GM19023 (cell line): ENCODE data around the gene EHBP1.

ENCODE experiments used
- ATAC-seq: cut with Tn5 transposase; IDR thresholded peaks from one replicate; pipeline ENCODE4 v1.9.1; 2021; ENCODE audit warnings: mild to moderate bottlenecking, moderate library complexity; ENCODE audit not compliant: unreplicated experiment

Gene EHBP1

DNA sequence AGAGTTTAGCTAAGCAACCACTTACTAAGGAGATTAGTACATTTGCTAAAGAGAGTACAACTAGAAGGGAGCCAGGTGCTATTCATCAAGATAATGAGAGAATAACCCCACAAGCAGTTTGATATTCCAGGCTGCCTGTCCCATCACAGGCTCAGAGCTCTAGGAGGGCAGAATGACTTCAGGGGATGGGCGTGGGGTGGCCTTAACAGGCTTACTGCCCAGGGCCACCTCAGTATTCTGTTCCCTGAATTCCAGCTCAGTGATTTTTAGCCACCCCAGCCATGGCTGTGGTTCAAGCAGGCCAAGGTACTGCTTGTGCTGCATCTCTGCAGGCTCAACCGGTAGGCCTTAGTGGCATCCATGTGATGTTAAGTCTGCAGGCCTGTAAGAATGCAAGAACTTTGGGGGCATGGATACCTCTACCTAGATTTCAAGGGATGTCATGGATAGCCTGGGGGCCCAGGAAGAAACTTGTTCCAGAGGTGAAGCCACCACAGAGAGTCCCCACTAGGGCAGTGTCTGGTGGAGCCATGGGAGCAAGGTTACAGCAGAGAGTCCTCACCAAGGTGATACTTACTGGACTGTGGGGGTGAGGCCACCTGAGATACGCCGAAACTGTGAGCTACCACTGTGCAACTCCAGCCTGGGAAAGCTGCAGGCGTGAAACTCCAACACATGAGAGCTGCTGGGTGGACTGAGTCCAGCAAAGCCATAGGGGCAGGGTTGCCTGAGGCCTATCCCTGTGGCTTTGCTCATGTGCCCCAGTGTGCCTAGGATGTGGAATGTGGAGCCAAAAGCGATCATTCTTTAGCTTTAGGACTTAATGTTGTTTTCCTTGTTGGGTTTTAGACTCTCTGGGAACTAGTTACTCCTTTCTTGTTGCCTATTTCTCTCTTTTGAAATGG, 107.7 kb downstream of the EHBP1 start:
- ATAC-seq: no peak

GRCh38 chr2:62814123-62814522, 108.6 kb downstream of the EHBP1 start:
- ATAC-seq: no peak

DNA sequence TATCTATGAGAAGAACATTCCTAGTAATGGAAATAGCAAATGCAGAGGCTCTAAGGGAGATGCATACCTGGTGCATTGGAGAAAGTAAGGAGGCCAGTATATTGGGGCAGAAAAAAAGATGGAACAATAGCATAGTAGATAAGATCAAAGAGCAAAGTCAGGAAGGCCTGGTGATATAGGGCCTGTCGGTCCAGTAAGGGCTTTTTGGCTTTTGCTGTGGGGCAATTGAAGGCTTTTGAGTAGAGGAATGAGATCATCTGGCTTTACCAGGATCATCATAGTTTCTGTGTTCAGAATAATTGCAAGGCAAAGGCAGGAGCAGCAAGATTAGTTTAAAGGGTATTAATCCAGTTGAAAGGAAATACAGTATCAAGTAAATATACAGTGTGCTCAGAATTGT, 111.8 kb downstream of the EHBP1 start:
- no peak for ATAC-seq

DNA sequence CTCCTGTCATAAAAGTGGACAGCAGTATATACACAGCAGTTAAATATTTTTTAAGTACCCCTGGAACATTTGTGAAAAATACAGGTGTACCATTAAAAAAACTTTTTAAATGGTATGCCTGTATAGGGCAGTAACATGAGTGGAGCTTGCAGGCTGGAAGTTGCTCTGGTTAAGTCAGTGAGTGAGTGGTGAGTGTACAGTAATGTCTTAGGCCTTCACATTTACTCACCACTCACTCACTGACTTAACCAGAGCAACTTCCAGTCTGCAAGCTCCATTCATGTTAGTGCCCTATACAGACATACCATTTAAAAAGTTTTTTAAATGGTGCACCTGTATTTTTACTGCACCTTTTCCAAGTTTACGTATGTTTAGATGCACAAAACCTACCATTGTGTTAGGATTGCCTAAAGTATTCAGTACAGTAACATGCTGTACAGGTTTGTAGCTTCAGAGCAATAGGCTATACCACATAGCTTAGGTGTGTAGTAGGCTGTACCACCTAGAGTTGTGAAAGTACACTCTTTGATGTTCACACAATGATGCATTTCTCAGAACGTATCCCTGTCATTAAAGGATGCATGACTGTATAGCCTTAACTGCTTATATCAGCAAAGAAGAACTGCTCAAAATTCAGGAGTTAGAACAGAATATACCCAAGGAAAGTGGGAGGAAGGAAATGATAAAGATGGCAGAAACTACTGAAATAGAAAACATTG, 112.6 kb downstream of the EHBP1 start:
- ATAC-seq: no peak

GRCh38 chr2:62822549-62822948, 117.0 kb downstream of the EHBP1 start:
- ATAC-seq: no peak

- no peak for ATAC-seq
These were observed 118.9 kb downstream of the EHBP1 start for GRCh38 chr2:62824388-62824787.

DNA sequence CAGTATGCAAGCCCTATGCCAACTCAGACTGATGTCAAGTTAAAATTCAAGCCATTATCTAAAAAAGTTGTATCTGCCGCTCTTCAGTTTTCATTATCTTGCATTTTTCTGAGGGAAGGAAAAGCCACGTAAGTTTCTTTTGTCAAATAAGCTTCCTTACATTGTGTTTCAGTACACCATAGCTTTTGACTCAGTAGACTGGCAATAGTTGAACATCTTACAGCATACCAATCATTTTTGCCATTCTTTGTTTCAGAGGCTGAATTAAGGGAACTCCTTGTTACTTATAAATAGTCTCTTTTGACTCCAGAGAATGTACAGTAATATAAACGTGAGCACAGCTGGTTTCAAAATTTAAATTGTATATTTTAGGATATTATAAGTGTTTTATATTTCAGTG, 120.6 kb downstream of the EHBP1 start:
- no peak for ATAC-seq

DNA sequence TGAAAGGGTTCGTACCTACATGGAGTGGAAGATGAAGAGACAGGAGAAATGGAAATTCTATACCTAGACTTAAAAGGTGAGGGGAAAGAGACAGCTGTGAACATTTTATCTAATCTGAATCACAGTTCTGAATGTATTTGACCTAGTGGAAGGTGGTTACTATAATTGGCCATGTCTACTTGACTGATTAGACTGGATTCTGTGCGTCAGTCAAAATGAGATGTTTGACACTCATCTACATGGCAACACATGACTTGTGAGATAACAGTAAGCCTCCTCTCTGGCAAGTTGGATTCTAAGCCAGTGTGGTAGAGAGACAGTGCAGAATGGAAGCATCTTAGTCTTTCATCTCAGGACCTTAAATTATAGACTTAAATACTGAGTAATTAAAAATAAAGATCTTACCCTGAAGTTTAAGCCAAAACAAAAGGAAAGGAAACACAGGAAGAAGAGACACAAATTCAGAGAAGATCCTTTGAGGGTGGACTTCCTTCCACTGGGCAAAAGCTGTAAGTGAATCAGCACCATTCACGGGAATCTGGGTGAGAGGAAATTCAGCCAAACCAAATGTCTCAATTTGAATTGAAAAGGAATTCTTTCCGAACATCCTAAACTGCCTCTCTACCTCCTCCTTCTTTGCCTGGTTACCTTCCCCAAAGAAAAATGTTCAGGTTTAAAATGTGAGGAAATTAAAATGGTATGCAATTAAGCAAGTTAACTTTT, 121.6 kb downstream of the EHBP1 start:
- no peak for ATAC-seq

- no peak for ATAC-seq
These were observed 126.2 kb downstream of the EHBP1 start for GRCh38 chr2:62831729-62832128.

- ATAC-seq: no peak
These were observed 139.0 kb downstream of the EHBP1 start for GRCh38 chr2:62844311-62845090.

- ATAC-seq: no peak
These were observed 139.7 kb downstream of the EHBP1 start for GRCh38 chr2:62845256-62845655.

DNA sequence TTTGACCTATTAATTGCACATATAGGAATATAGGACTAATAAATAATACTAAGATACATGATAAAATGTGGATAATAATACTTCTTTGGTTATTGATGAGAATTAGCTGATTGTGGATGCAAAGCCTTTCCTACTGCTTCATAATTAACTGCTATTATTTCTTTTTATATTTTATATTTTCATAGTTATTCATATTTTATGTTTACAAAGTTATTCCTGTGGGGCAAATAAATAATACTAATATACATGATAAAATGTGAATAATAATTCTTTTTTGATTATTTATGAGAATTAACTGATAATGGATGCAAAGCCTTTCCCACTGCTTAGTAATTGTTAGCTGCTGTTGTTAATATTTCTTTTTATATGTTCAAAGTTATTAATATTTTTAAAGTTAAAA, 146.7 kb downstream of the EHBP1 start:
- no peak for ATAC-seq

DNA sequence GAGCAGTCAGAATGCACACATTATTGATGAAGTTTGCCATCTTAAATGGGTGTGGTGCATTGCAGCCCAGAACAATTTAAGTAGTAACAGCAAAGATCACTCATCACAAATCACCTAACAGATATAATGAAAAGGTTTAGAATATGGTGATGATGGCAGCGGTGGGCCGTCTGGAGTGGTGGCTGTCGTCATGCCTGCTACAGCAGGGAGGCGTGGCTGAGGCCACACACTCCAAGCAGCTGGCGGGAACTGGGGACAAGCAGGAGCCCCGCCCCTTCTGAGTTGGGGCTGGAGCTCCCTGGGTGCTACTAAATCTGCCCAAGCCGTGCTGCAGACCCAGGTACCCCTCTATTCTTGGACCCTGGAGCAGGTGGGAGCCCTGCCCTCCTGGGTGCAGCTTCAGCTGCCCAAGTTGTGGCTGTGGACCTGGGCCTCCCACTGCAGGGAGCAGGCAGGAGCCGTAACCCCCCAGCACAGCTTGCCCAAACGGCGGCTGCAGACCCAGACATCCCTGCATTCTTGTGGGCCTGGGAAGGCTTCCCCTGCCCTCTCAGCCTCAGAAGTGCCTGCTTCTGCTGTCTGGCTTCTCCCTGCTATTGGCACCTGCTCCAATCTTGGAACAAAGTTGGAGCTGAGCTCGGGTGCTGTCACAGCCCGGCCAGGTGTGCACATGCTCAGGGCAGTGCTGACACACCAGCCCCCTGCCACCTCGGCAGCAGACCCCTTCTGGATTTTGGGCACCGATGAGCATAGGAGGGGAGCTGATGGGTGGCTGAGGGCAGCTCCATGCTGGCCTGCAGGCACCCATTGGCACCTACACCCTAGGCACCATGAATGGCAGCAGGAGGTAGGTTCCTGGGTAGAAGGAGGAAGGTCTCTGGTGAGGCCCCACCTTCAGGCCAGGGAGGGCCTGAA, 149.3 kb downstream of the EHBP1 start:
- no peak for ATAC-seq

GRCh38 chr2:62856228-62857040, 150.9 kb downstream of the EHBP1 start:
- ATAC-seq: no peak

DNA sequence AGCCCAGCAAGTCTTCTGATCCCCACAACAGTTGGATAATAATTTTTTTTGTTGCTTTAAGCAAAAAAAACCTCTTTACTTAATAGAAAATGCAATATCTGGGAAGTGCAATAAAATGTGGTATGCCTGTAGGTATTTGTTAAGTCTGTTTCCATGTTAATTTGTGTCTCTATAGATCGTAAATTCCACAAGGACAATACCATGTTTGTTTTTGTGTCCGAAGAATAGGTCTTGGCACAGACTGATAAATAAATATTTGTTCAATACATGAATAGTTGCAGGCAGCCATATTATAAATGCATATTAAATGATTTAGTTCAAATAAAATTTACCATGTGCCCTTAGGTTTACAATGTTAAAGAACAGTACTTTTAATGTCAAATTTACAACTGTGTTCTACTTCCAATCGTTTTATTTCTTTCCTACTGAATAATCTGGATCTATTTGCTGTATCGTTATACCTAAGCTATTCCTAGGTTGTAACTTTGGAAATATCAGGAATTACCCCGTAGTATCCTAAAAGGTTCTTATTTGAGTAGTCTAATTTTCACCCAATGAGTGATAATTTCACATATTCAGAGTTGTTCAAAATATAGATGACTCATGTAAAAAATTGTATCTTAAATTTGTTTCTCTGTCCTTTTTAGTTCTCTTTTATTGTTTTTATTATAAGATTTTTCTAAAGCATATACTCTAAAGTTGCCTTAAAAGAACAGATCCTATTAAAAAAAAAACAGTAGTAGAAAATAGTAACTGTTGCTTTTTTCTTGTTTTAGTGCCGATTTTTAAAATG, 151.8 kb downstream of the EHBP1 start:
- ATAC-seq: no peak

- ATAC-seq: no peak
These were observed 152.8 kb downstream of the EHBP1 start for GRCh38 chr2:62858231-62858832.

- ATAC-seq: no peak
These were observed 163.4 kb downstream of the EHBP1 start for GRCh38 chr2:62868947-62869346.

DNA sequence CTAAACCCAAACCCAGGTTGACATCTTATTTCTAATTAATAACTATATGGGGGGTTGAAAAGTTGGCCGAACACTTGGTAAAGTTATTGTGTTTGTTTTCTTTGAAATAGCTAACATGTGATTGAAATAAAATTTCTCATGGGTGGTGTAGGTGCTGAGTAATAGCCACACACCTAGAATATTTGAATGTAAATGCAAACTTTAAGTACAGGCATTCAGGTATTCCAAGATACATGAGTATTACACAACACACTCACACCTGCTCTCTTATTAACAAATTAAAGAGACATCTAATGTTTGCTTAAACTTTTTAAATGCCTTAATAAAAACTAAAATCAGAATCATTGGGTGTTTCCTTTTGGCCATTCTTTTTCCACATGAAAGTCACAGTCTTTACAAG, 165.5 kb downstream of the EHBP1 start:
- ATAC-seq: no peak
